ENCODE results near the gene TUBG1.
"Not testable (repeated sequence)": the region's sequence is repeated elsewhere in the genome, so short reads cannot be mapped to it uniquely, and the experiment has no call there.

TUBG1 gene

DNA sequence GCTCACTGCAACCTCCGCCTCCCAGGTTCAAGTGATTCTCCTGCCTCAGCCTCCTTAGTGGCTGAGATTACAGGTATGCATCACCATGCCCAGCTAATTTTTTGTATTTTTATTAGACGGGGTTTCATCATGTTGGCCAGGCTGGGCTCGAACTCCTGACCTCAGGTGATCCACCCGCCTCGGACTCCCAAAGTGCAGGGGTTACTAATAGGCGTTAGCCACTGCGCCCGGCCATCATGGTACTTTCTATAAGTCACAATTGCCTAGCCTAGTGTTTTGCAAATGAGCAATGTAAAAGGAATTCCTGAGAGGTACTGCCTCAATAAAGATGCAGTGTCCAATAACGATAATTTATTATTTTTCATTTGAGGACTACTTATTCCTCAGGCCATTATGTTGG lies 18.1 kb upstream of the TUBG1 start:
- no peak overlapping the region for H3K4me3 ChIP-seq (ENCODE audit: low read length)
- TF ChIP-seq, protein P1, sequence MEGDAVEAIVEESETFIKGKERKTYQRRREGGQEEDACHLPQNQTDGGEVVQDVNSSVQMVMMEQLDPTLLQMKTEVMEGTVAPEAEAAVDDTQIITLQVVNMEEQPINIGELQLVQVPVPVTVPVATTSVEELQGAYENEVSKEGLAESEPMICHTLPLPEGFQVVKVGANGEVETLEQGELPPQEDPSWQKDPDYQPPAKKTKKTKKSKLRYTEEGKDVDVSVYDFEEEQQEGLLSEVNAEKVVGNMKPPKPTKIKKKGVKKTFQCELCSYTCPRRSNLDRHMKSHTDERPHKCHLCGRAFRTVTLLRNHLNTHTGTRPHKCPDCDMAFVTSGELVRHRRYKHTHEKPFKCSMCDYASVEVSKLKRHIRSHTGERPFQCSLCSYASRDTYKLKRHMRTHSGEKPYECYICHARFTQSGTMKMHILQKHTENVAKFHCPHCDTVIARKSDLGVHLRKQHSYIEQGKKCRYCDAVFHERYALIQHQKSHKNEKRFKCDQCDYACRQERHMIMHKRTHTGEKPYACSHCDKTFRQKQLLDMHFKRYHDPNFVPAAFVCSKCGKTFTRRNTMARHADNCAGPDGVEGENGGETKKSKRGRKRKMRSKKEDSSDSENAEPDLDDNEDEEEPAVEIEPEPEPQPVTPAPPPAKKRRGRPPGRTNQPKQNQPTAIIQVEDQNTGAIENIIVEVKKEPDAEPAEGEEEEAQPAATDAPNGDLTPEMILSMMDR (conservative IDR thresholded peaks at IDR 0.05; ENCODE audit: low read depth, low read length): no peak

DNA sequence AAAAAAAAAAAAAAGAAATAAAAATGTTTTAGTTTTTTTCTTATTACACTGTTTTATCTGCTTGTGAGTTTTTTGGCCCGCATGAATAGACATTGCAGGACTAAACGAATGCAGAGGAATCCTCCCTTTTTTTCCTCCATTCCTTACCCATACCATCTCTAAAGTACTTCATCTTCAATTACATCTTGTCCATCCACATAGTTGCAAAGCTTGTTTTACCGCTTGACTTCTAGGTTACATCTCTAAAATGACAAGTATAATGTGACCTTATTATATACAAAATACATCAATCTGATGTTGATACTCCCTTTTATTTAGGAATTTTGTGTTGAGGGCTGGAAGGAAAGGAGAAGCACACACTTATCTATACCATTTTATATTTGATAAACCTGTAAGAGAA lies 13.1 kb upstream of the TUBG1 start:
- H3K4me3 ChIP-seq (ENCODE audit: low read length): no peak overlapping the region
- TF ChIP-seq, protein P1 (conservative IDR thresholded peaks at IDR 0.05; ENCODE audit: low read depth, low read length): no peak
- no peak for DNase-seq (ENCODE audit: low read depth)

More for the DNA sequence above, 18.1 kb upstream of the TUBG1 start:
- DNase-seq (ENCODE audit: low read depth): no peak

DNA sequence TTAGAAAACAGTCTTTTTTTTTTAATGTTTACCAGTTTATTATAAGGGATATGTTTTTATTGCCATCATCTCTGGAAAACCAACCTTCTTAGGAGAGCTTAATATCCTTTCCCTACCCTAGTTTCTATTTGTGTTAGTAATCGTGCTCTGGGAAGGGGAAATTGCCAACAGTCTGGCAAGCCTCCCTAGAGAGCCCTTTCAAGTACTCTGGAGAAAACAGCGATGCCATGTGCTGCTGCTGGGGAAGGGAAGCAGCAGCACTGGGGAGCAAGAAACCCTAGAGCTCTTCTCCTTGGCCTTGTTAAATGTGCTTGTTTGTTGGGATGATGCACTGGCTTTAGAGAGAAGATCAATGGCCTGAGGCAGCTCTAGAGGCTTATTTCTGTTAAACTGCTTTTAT lies 10.6 kb upstream of the TUBG1 start:
- H3K4me3 ChIP-seq (ENCODE audit: low read length): no peak overlapping the region
- no peak for DNase-seq (ENCODE audit: low read depth)
- TF ChIP-seq, protein P1 (conservative IDR thresholded peaks at IDR 0.05; ENCODE audit: low read depth, low read length): no peak

DNA sequence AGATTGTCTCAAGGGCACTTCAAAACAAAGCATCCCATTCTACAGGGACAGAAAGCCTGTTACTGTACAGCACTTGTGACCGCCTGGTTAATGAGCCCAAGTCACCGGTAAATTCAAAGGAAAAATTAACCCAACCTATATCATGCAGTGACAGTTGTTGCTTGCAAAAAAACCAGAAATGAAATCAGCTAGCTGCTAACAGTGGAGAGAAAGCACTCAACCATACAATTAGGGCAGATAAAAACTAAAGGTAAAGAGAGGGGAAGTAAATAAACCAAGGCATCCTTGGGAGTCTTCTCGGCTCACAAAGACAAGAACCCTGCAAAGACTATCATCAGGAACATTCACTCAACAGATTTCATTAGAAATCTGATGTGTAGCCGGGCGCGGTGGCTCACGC lies 6.2 kb upstream of the TUBG1 start:
- no peak for DNase-seq (ENCODE audit: low read depth)
- H3K4me3 ChIP-seq (ENCODE audit: low read length): no peak overlapping the region
- TF ChIP-seq, protein P1 (conservative IDR thresholded peaks at IDR 0.05; ENCODE audit: low read depth, low read length): no peak

DNA sequence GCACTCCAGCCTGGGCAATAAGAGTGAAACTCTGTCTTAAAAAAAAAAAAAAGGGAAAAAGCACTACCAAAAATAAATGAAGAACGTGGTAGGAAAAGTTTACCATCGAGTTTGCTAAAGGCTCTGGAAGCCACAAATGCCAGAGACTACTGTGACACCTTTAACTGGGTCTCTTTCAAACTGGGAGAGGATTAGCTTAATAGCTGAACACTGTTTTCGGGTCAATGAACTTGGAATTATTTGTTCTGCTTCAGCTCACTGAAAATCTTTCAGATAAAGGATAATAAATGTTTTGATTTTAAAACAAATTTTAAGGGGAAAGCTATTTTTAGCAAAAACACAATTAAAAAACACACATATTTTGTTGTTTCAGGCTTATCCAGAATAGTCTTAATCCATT lies 1.7 kb upstream of the TUBG1 start:
- TF ChIP-seq, protein P1 (conservative IDR thresholded peaks at IDR 0.05; ENCODE audit: low read depth, low read length): no peak
- peak overlapping the region; percentile 98 for H3K4me3 ChIP-seq (ENCODE audit: low read length)
- no peak for DNase-seq (ENCODE audit: low read depth)

DNA sequence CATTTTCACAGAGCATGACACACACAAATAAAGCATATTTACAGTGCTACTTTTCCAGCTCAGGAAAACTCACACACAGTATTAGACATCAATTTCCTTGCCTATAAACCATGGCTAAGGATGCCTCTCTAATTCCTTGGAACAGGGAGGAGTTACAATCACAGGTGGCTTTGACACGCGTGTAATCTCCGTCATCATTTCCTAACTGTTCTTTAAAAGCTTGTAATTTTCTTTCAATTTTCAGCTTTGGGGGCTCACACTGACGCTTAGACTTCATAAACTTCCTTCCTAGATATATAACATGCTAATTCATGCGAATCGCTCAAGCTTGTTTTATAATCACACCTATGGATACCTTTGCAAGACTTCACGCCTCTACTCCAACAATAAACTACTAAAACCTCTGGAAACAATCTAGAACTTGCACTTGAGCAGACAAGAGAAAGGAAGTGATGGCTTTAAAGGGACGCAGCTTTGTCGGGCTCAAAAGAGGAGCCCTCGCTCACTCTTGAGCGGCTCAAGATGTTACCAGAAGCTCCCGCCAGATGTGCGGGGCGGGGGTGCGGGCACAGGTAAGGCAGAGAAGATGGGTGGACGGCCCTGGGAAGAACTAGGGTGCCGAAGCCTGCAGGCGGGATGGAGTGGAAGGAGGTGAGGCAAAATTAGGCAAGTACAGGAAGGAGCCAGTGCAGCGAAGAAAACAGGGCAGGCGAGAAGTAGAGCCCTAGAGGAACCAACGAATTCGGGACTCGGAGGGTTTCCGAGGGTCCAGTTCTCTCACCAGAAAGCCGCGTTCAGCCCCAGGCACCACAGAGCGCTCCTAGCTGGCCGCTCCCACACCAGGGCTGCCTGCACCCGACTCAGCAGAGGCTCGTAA lies 940 bp upstream of the TUBG1 start:
- no peak for DNase-seq (ENCODE audit: low read depth)
- H3K4me3 ChIP-seq (ENCODE audit: low read length): peak overlapping the region; percentile 98
- TF ChIP-seq, protein P1 (conservative IDR thresholded peaks at IDR 0.05; ENCODE audit: low read depth, low read length): no peak

DNA sequence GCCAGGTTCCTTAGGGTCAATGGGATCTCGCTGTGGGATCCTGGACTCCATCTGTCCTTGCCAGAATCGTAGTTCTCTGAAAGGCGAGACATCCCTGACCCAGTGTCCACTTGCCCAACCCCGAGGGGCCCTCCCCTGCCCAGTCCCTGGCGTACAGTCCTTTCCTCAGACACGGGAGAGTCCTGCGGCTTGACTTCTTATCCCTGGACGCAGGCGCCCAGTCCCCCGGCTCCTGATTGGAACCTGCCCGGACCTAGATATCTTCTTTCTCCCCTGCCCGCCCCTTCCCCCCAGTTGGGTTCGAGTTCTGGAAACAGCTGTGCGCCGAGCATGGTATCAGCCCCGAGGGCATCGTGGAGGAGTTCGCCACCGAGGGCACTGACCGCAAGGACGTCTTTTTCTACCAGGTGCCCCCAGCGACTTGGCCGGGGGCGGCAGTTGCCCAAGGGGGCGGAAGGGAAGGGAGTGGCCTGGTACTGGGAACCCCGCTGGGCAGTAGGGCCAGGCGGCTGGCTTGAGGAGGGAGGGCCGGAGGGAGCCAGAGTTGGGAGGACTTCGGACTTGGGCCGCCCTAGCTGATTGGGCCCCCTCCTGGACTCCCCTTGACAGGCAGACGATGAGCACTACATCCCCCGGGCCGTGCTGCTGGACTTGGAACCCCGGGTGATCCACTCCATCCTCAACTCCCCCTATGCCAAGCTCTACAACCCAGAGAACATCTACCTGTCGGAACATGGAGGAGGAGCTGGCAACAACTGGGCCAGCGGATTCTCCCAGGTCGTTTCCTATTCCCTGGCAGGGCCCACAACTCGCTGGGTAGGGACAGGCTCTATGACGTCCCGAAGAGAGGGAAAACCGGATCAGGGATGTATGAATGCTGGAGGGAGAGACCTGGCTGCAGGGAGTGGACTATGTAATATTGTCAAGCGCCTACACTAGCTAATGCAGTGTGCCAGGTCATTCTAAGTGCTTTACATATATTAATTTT lies 625 bp downstream of the TUBG1 start:
- H3K4me3 ChIP-seq (ENCODE audit: low read length): peak overlapping the region; percentile 84
- not testable (repeated sequence) for DNase-seq (ENCODE audit: low read depth)
